GM19395 (cell line): Measurements from ENCODE around the gene EDAR.

ENCODE experiments used
- ATAC-seq: cut with Tn5 transposase; IDR thresholded peaks from one replicate; pipeline ENCODE4 v1.9.1; 2021; ENCODE audit warnings: mild to moderate bottlenecking, moderate library complexity; ENCODE audit not compliant: unreplicated experiment

Gene EDAR

GRCh38 chr2:108942231-108942825 lies 46.7 kb downstream of the EDAR start:
- ATAC-seq: no peak

- no peak for ATAC-seq
Observed at GRCh38 chr2:108941767-108942166, 47.3 kb downstream of the EDAR start.

DNA sequence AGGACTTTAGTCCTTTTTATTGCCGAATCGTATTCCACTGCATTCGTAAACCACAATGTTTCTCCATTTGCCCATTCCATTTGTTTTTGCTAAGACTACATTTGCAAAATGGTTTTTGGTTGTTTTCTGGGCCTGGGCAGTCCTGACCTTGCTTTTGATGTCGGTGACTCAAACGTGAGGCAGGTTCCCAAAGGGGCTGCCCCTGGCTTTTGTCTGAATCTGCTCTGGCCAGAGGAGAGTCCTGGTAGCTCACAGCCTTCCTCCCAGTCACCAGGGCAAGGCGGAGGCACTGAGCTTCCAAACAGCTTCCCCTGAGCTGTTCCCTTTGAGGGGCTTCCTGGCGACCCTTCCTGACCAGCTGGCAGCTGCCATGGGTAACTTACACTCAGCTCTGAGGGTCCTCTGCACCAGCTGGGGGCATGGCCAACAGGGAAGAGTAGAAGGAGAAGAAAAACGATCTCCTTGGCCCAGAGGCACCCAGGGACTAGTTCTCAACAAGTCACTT lies 47.8 kb downstream of the EDAR start:
- no peak for ATAC-seq

GRCh38 chr2:108940156-108940555 lies 48.9 kb downstream of the EDAR start:
- ATAC-seq: no peak

DNA sequence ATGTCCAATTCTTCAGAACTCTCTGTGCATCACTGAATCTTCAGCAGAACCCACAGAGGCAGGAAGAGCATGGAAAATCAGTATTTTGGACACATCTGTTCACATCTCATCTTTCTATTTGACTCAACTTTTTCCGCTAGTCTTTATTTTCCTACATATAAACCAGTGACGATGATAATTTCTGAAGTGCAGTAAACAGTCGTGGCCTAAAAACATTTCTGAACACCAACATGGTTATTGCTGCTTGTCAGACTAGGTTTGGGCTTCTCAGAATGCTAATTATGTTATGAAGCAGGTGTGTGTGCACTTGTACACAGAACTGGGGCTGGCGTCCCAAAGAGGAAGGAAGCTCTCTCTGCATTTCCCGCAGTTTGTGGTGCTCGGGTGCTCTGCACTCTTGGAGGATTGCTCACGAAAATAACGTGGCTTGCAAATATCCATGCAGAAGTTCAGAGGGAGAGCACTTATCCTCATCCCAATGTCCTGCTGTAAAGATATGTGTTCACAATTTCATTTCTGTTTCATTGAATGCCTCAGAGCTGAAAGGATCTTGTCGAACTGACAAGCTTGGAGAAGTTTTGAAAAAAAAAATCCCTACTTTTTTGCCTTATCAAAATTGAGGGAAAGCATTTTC lies 50.8 kb downstream of the EDAR start:
- ATAC-seq: no peak

GRCh38 chr2:108937367-108938017 lies 51.5 kb downstream of the EDAR start:
- ATAC-seq: no peak

DNA sequence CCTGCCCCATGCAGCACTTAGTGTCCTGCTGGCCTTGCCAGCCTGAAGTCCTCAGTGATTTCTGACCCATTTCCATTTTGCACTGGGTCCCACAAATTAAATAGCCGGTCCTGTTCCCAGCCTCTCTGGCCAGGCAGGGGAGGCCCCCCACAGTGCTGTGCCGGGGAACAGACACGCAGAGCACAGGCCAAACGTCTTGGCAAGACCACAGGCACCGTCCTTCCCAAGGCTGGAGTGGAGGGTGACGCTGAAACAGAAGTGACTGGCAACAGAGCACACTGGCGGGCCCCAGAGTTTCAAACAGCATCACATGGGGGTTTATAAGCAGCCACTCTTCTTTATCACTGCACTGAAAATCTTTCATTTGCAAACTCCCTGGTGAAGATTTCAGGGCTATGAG lies 52.2 kb downstream of the EDAR start:
- ATAC-seq: no peak

DNA sequence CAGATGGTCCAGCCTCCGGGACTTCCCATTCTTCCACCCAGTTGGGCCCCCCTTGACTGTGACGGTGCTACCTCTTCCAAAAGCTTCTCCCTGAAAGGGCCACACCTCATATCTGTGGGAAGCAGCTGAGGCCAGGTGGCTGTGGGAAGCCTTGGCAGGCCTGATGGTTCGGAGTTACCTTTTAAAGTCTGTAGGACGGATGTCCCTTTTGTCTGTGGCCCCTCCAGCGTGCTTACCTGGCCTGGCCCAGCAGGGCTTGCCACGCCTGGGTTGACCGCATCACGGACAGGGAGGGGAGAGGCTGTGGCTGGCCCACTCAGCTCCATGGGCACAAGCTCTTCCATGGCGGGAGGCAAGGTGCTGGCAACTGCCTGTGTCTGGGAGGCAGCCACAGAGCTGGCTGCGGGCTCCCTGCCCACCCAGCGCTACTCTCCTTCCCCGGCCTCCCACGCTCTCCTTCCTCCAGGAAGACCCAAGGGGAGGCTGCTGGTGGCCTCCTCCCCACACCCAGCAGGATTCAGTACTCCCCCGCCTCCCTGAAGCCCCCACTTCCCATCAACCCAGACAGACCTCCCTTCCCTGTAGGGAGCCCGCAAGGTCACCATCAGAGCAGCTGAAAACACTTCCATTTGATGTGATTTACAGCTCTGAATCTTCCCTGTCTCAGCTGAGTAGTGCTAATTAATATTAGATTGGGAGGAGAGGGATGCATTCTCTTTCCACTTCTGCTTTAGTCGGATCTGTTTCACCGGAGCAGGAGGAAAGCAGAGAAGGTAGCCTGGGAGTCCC lies 52.8 kb downstream of the EDAR start:
- no peak for ATAC-seq

- no peak for ATAC-seq
Observed at GRCh38 chr2:108935271-108935741, 53.7 kb downstream of the EDAR start.

DNA sequence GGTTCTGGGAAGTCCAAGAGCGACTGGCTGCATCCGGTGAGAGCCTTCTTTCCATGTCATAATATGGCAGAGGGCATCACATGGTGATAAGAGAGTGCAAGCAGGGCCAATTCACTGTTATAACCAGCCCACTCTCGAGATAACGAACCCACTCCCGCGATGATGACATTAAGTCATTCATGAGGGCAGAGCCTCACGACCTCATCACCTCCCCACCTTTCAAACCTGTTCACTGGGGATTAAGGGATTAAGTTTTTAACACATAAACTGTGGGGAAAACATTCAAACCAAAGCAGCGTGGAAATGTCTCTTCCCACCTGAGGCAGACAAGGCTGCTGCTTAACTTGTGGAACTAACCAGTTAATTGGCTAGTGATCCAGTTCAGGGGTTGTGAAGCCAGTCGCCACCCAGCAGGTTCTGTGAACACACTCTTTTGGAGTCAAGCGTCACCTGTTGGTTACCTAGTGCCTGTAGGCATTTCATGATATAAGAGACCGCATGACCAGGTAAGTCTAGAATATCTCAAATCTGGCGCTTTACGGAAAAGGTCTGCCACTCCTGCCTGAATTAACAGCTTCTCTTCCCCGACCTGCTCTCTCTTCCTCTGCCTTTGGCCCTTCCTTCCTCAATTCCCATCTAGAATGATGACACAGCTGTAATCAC lies 54.3 kb downstream of the EDAR start:
- no peak for ATAC-seq

- ATAC-seq: no peak
Observed at GRCh38 chr2:108934151-108934550, 54.9 kb downstream of the EDAR start.

DNA sequence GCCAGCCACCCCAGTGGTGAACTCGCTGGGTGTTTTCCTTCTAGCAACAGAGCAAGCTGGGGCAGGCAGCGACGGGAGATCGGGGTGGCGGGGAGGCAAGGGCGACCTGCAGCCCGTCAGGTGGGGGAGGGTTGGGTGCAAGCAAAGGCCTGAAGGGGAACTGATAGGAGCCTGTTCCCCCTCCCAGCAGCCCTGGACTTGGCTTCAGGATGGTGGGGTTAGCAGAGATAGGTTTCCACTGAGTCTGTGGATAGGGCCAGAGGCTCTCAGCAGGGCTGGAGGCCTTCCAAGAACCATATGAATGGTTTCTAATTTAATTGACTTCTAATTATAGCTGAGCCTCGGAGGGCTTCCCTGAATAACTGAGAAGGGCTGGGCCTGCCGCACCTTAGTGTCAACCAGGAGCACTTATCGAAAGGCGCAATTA lies 55.3 kb downstream of the EDAR start:
- no peak for ATAC-seq

DNA sequence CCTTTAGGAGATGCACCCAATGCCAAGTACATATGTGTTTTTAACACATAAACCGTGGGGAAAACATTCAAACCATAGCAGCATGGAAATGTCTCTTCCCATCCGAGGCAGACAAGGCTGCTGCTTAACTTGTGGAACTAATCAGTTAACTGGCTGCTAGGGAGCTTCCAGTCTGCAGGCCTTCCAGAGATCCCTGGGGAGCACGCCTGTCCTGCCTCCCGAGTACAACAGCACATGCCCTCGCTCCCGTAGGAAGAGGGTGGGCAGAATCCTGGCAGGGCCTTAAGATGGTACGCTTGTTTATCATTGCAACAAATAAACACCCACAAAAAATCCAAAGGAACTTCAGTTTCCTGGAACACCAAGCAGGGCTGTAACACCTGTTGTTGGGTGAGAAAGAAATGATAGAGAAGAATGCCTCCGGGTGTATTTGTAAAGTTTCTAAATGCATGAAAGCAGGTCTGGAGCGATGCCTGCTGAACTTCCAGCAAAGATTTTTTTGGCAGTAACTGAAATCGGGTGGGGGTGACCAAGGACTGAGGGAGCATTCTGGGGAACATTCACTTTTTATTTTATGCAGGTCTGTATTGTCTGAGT lies 56.2 kb downstream of the EDAR start:
- ATAC-seq: no peak

DNA sequence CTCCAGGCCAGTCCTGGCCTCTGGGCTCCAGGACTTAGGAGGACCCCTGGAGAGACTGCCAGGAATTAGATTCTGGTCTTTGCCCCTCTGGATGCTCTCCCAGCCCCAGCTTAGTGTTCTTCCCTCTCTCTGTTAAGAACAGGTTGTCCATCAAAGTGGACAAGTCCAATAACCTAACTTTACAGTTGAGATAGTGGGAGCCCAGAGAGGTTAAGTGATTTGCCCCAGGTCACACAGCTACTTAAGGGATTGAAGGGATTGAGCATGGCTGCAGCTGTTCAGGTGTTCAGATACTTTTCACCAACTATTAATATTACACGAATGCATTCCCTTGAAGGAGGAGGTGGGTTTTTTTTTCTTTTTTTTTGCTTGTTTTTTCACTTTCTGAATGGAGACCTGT lies 57.6 kb downstream of the EDAR start:
- ATAC-seq: no peak

DNA sequence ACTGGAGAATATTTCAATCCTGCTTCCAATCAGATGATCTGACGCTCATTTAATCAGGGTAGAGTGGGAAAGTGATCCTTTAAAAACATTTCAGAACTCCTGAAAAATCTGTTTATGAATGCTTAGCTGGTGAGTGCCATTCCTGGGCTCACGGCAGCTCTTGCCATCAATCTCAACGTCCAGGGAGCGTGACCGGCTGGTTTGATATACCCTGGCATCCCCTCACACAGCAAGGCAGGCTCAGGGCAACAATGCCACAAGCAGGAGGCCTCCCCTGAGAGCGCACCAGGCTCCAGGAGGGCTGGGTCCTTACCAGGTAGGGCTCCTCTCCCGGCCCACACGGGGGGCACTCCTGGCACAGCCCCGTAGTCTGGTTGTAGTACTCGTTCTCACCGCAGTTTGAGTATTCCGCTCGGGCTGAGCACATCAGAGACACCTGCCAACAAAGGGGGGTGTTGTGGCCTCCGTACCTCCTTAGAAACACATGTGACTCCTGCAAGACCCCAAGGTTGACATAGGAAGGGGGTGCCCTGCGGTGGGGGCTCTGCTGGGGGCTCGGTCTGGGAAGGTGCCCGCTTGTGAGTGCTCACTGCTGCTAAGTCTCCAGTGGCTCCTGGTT lies 59.1 kb downstream of the EDAR start:
- ATAC-seq: no peak

DNA sequence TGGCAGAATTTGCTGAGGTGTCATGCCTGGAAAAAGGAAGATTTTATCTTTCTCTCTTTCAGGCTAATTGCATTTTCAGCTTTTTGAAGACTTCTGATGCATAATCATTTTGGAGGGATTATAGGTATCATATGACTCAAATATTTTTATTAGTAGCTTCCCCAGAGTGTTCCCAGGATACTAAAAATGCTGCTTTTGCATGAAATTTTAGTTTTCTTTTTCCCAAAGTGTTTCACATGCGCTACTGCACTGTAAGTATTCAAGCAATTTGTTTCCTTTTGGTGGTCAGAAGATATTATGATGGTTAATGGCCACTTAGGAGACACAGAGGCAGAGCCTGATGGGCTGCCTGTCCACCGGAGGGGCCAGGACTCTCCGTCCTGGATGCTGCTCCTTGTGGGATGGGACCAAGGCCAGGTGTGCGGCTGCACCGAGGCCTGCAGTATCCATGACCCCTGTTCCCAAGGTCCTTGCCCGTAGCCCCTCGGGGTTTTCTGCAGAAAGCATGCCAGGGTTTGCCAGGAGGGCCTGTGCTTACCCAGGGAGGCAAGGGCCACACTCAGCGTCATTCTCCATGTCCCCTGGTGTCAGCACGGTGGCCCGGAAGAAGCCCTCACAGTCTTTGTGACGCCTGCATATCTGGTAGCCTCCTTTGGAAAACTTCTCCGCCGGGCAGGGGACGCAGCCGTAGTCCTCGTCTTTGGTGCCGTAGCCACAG lies 60.2 kb downstream of the EDAR start:
- no peak for ATAC-seq

DNA sequence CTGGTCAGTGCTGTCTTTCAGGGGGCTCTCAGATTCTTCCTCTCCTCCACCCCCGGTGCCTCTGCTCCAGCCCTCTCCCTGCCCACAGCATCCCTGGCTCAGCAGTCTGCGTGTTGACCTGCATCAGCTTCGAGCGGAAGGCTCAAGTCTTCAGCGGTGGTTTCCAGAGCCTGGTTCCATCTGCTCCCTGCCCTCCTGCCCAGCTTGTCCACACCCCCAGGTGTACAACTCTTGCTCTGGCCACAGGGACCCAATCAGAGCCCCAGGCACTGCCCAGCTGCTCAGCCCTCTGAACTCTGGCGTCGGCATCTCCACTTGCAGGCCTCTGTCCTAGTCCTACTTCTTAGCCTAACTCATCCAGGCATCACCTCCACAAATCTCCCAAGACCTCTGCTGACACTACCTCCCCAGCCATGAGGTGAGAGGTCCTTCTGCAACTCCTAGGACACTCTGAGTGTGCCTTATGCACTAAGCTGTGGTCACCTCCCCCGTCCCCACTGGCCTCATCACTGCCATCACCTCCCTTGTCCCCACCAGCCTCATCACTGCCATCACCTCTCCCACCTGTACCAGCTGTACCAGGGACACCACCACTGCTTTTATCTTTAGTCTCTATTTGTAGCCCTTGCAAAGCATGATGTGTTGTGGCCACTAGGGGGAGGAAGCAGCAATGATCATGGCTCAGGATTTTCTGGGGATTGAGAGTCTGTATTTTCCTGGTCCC lies 60.9 kb downstream of the EDAR start:
- no peak for ATAC-seq

DNA sequence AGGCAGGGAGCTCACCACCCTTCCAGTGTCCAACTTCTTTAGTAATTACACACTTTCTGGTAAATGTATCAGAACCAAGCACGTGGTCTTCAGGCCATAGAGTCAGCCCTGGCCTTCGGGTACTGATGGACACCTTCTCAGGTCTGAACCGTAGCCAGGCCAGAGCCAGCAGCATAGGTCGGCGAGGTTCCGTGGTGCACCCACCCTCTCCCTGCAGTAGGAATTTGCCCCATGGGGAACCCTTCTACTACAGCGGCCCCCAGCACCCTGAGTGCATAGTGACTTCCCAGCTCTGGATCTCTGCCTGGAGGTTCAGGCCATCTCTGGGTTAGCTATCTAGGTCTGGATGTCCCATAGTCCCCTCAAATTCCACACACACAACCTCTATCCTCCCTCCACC lies 61.6 kb downstream of the EDAR start:
- no peak for ATAC-seq
